Mesodermal cell (in vitro differentiated cells): ENCODE measurements around the gene RNF212.

Experiments
- H3K27ac ChIP-seq: 2 replicates; pipeline ENCODE4 v1.7.0; 2013; ENCODE audit warnings: mild to moderate bottlenecking, low read depth, low read length, moderate library complexity; ENCODE audit not compliant: severe bottlenecking
- H3K36me3 ChIP-seq: 2 replicates; pipeline ENCODE4 v1.7.1; 2013; ENCODE audit warnings: mild to moderate bottlenecking, low read length, moderate library complexity; ENCODE audit not compliant: control insufficient read depth, insufficient read depth
- H3K4me1 ChIP-seq: one replicate; pipeline ENCODE4 v1.7.1; 2013; ENCODE audit warnings: mild to moderate bottlenecking, low read length; ENCODE audit not compliant: insufficient read depth, control insufficient read depth, poor library complexity, severe bottlenecking
- H3K4me3 ChIP-seq: 2 replicates; pipeline ENCODE4 v1.7.0; 2013; ENCODE audit warnings: low read length, control low read depth, mild to moderate bottlenecking; ENCODE audit not compliant: insufficient read depth, poor library complexity, severe bottlenecking; ENCODE audit errors: extremely low read depth
- H3K9me3 ChIP-seq: 2 replicates; pipeline ENCODE4 v1.7.1; 2013; ENCODE audit warnings: mild to moderate bottlenecking, low read length, moderate library complexity; ENCODE audit not compliant: control insufficient read depth
- WGBS, 2 experiments: methylation state at CpG; one replicate each; pipeline ENCODE4 v1.1.5; 2013; ENCODE audit warnings: missing lambda C conversion rate in 2 of 2; ENCODE audit not compliant: insufficient coverage in 2 of 2; 5-methylcytosine and 5-hydroxymethylcytosine counted together

The RNF212 gene

DNA sequence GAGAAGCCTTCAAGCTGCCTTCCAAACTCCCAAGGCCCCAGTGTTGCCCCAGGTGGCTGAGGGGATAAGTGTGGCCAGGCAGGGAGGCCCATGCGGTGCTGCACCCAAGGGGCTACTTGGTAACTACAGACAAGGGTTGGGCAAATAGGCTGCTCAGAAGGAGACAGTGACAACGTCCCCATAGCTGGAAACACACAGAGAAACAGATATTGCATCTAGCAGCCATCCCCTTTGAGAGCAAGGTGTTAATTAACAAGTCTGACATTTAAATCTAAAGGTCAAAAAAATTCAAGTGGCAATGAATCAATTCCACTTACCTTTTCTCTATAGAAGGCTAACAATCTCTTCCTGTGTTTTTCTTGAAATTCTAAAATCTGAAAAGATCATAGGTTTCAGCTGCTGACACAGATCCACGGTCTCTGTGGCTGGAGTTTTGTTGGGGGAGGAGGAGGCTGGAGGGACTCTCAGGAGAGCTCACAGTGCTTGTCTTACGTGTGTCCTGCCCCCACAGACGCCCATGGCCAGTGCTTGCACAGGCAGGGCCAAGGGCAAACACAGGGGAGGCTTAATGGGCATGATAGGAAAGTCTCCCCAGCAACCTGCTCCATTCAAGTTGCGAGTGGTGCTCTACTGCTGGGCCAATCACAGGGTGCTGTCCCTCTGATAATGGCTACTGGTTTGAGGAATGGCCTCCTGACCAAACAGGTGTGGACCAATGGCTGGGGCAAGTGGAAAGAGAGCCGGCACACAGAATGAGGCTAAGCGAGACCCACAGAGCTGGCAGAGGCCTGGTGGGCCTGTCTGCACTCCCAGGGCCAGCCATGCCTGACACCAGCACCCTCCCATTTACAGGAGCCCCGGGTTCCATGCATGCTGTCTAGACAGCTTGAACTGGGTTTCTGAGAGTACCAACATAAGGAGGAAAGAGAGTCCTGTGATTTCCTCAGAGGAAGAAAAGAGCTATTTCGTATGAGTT lies 22.6 kb downstream of the RNF212 start:
- Histone ChIP-seq H3K4me1 (no peaks in the 10 kb centered on the region), H3K9me3 (peaks cover 9% of the 10 kb centered on the region), H3K36me3 (no peaks in the 10 kb centered on the region), H3K4me3 (no peak overlapping the region), H3K27ac (no peak overlapping the region)
- WGBS, 2 experiments = 82 to 85% methylated on average over 7 to 9 of the region's 10 CpGs

- 92 to 95% methylated on average over 1 to 2 of the region's 3 CpGs for WGBS, 2 experiments
- Histone ChIP-seq H3K9me3 (peaks cover 9% of the 10 kb centered on the region), H3K27ac (no peak overlapping the region), H3K4me3 (no peak overlapping the region), H3K36me3 (no peaks in the 10 kb centered on the region), H3K4me1 (no peaks in the 10 kb centered on the region)
These were observed 23.3 kb downstream of the RNF212 start for GRCh38 chr4:1090036-1090435.

GRCh38 chr4:1087371-1087770 lies 26.0 kb downstream of the RNF212 start:
- H3K9me3 ChIP-seq = peaks cover 9% of the 10 kb centered on the region
- H3K27ac ChIP-seq = no peak overlapping the region
- no peaks in the 10 kb centered on the region for H3K4me1 ChIP-seq
- H3K4me3 ChIP-seq = no peak overlapping the region
- H3K36me3 ChIP-seq = no peaks in the 10 kb centered on the region

DNA sequence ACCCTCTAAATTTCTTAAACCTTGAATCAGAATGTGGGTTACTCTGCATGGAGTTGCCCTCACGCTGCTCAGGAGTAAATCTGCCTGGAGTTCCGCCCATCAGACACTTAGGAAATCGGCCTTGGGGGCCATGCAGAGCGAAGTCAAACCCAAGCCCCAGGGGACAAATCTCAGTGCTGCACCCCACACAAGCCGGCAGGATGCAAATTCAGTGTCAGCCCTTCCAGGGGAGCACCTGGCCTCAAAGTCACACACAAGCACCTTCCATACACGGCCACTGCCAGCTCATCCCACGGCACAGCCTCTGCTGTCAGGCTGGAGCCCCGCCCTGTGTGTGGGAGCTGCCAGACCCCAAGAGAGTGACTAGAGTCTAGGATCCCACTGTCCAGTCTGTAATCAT lies 27.4 kb downstream of the RNF212 start:
- no peaks in the 10 kb centered on the region for H3K36me3 ChIP-seq
- peaks cover 9% of the 10 kb centered on the region for H3K9me3 ChIP-seq
- no peaks in the 10 kb centered on the region for H3K4me1 ChIP-seq
- no peak overlapping the region for H3K4me3 ChIP-seq
- 69 to 74% methylated on average over 8 of the region's 8 CpGs for WGBS, 2 experiments
- no peak overlapping the region for H3K27ac ChIP-seq

DNA sequence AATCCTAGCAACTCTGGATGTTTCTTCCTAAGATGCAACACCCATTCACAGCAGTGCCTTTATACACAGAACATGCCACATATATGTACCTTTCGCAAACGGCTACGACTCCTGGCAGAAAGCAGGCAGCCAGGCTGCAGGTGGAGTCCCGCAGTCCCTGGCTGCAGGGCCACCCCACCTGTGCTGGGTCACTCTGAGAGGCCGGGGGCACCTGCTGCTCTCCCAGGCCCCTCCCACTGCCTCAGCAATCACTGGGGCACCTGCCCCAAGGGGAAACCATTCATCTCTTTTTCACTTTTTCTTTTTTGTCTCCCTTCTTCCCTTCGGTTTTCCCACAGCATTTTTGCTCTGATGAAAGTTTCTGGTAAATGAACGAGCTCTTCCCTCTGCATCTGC lies 28.0 kb downstream of the RNF212 start:
- Histone ChIP-seq H3K4me3 (no peak overlapping the region), H3K36me3 (no peaks in the 10 kb centered on the region), H3K4me1 (no peaks in the 10 kb centered on the region), H3K27ac (no peak overlapping the region), H3K9me3 (peaks cover 9% of the 10 kb centered on the region)
- WGBS, 2 experiments = 87 to 92% methylated on average over 7 of the region's 7 CpGs

DNA sequence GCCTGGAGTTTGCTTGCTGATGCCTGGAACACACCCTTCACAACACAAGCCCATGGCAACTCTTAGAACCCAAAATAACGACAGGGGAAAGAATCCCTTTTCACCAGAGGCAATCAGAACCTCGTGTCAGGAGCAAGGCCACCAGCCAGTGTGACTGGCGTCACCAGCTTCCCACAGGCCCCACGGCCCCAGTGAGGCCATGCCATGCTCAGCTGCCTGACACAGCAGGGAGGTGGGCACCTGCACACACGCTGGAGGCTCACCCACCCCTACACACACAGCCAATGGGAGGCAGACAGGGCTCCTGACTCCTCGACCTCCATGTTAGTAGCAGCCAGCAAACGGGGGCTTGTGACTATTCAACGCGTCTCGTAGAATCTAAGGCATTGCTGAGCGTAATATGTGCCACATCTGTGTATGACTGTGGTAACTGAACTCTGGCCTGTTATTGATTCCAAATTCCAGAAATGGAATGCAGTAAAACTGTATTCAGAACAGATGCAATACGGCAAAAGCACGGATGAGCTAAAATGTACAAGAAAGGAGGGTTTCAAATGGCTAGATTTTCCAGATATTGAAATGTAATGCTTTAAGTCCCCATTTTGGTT lies 28.5 kb downstream of the RNF212 start:
- Histone ChIP-seq H3K9me3 (peaks cover 9% of the 10 kb centered on the region), H3K4me1 (no peaks in the 10 kb centered on the region), H3K36me3 (no peaks in the 10 kb centered on the region), H3K27ac (no peak overlapping the region), H3K4me3 (no peak overlapping the region)
- WGBS, 2 experiments = 76 to 83% methylated on average over 12 to 13 of the region's 13 CpGs

DNA sequence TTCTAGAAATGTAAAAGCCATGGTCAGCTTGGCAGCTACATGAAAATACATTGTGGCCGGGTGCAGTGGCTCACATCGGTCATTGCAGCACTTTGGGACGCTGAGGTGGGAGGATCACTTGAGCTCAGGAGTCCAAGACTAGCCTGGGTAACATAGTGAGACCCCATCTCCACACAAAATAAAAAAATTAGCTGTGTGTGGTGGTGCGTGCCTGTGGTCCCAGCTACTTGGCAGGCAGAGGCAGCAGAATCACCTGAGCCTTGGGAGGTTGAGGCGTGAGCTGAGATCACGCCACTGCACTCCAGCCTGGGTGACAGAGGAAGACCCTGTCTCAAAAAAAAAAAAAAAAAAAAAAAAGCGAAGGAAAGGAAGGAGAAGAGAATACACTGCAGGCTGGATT lies 29.0 kb downstream of the RNF212 start:
- H3K4me1 ChIP-seq = no peaks in the 10 kb centered on the region
- 78 to 79% methylated on average over 3 to 5 of the region's 7 CpGs for WGBS, 2 experiments
- H3K4me3 ChIP-seq = no peak overlapping the region
- H3K9me3 ChIP-seq = peaks cover 9% of the 10 kb centered on the region
- no peak overlapping the region for H3K27ac ChIP-seq
- H3K36me3 ChIP-seq = no peaks in the 10 kb centered on the region

DNA sequence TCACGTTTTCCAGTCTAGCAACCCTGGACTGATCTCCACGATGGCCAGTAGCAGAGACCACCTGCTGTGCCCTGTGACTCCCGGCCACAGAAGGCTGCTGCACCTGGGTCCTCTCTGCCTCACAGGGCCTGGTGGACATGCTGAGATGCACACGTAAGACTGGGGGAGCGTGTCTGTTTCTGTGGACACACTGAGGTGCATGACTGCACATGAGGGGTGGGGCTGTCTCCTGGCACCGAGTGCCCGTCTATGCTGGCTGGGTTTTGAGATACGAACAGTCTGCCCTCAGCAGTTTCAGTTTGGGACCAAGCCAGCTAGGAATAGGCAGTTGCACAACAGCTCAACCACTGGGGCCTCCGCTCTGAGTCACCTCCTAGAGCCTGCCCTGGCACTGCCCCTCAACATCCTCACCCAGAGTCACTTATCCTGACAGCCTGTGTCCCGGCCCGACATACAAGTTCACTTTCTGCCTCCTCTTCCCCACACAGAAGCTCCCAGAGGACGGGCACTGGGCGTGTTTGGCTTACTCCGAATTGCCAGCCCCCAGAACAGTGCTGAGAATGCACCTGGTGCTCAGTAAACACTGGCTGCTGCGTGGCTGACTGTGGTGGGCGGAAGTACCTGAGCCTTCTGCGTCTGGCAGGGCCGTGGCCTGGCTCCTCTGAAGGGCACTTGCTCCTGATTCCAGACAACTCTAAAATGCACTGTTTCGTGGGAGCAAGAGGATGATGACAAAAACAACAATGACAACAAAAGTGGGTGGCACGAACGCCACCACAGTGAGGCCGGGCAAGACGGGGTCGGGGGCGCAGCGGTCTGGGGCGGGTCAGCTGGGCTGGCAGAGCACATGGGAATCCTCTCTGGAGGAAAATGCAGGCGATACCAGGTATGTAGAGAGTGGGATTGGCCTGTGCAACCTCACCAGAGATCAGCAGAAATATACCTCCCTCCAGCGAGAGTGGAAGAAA lies 30.9 kb downstream of the RNF212 start:
- Histone ChIP-seq H3K36me3 (no peaks in the 10 kb centered on the region), H3K4me3 (no peak overlapping the region)
- 89% methylated on average over 27 to 28 of the region's 29 CpGs for WGBS, 2 experiments

GRCh38 chr4:1081689-1082040 lies 31.7 kb downstream of the RNF212 start:
- Histone ChIP-seq H3K9me3 (no peaks in the 10 kb centered on the region), H3K27ac (no peak overlapping the region), H3K4me1 (no peaks in the 10 kb centered on the region), H3K36me3 (no peaks in the 10 kb centered on the region), H3K4me3 (no peak overlapping the region)
- WGBS, 2 experiments = 79 to 82% methylated on average over 6 to 7 of the region's 8 CpGs

More for the DNA sequence above, 30.9 kb downstream of the RNF212 start:
- H3K27ac ChIP-seq = no peak overlapping the region
- no peaks in the 10 kb centered on the region for H3K9me3 ChIP-seq
- no peaks in the 10 kb centered on the region for H3K4me1 ChIP-seq

- no peak overlapping the region for H3K4me3 ChIP-seq
- H3K4me1 ChIP-seq = no peaks in the 10 kb centered on the region
- WGBS, 2 experiments = 62 to 71% methylated on average over 7 to 10 of the region's 12 CpGs
- no peaks in the 10 kb centered on the region for H3K36me3 ChIP-seq
- H3K9me3 ChIP-seq = no peaks in the 10 kb centered on the region
- no peak overlapping the region for H3K27ac ChIP-seq
These were observed 32.2 kb downstream of the RNF212 start for GRCh38 chr4:1080961-1081688.
